Measurements from ENCODE around the gene NFATC1. TPM values are rescaled to one million over a fixed set of nuclear protein-coding genes. Genes with fewer than 3 reads are reported as not detected.

NFATC1 gene
- total RNA-seq, 1 donor from 2014 or later: 52.6 TPM

DNA sequence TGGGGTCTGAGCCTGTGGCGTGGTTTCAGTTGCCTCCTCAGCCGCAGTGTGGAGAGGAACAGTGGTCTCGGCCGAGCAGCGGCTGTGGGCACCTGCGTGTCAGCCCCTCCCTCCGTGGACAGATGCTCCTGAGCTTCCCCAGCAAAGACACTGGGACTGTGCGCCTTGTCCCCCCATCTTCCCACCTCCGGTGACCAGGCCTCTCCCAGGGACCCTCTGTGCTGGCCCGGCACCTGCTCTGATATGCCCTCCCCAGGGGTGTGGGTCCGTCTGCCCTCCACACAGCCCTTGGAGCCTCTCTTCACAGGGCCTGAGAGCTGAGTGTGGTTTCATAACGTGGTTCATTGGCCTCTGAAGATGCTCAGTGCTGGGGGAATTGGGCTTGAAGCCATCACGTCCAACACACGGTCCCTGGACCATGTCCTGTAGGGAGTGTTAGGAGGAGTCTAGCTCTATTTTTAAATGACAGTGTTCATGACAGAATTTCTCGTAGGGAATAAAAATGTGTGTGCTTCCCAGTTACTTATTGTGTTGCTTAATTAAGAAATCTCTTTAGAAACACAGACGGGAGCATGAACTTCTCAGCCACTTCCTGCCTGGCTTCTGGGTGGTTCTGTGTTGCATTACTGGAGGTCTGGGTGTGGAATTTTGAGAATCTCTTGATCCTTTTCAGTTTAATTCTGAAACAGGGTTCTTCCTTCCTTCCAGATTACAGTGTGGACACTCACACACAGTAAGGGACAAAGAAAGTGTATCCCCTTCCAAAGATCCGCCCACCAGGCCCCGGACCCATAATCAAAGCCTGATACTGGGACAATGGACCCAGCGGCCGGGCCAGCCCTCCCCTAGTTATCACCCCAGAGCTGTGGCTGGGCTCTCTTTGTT lies 110.7 kb downstream of the NFATC1 start:
- ChIA-PET POLR2A (interaction anchor here (1.0 to 4.6 kb wide), 10 partner anchors 10 to 116 kb away, joined by 3 to 45 read pairs (median 4); partner anchors contain the start of gene NFATC1), CTCF (interaction anchor here (1.0 kb wide), 1 partner anchor 41 kb away, joined by 3 read pairs; no protein-coding TSS in a partner anchor)
- ATAC-seq (ENCODE audit: low read depth): peak; percentile 67
- TF ChIP-seq, protein P1, sequence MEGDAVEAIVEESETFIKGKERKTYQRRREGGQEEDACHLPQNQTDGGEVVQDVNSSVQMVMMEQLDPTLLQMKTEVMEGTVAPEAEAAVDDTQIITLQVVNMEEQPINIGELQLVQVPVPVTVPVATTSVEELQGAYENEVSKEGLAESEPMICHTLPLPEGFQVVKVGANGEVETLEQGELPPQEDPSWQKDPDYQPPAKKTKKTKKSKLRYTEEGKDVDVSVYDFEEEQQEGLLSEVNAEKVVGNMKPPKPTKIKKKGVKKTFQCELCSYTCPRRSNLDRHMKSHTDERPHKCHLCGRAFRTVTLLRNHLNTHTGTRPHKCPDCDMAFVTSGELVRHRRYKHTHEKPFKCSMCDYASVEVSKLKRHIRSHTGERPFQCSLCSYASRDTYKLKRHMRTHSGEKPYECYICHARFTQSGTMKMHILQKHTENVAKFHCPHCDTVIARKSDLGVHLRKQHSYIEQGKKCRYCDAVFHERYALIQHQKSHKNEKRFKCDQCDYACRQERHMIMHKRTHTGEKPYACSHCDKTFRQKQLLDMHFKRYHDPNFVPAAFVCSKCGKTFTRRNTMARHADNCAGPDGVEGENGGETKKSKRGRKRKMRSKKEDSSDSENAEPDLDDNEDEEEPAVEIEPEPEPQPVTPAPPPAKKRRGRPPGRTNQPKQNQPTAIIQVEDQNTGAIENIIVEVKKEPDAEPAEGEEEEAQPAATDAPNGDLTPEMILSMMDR (IDR thresholded peaks at IDR 0.05): no peak
- Mint-ChIP-seq H3K4me1 (peaks cover 63% of the 10 kb centered on the region), H3K36me3 (ENCODE audit: low read depth) (peaks cover 21% of the 10 kb centered on the region), H3K27ac (peak overlapping the region; percentile 89), H3K9me3 (no peaks in the 10 kb centered on the region), H3K4me3 (peak overlapping the region; percentile 70), H3K27me3 (no peaks in the 10 kb centered on the region)
- intact Hi-C loops (cut with micrococcal nuclease): loop anchor here (1.0 to 2.0 kb wide), 5 partner anchors 9 to 70 kb away; no protein-coding TSS in a partner anchor
- peak; percentile 44 for DNase-seq

DNA sequence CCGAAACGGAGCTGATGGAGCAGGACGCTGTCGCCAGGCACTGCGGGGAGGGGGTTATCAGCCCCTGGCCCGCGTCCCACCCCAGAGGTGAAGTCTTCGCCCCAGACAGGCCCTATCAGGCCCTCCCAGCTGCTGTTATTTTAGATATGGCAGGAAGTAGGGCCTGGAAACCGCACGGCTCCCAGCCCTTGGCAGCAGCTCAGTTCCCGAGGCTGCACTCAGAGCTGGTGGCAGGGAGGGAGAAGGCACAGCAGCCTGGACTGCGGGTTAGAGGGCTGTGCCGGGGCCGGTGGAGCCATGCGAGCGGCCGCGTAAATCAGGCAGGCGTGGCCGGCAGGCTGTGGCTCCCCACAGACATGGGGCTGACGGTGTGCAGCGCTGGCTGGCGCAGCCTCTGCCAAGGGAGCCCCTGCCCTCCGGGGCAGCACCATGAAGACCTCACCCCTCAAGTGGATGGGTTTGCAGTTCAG lies 111.4 kb downstream of the NFATC1 start:
- CTCF ChIA-PET: interaction anchor here (0.8 to 2.6 kb wide), 4 partner anchors 10 to 132 kb away, joined by 3 to 10 read pairs (median 3); no protein-coding TSS in a partner anchor
- H3K27me3 Mint-ChIP-seq: no peaks in the 10 kb centered on the region
- H3K27ac Mint-ChIP-seq: peak overlapping the region; percentile 89
- POLR2A ChIA-PET: interaction anchor here (0.9 to 4.6 kb wide), 11 partner anchors 10 to 117 kb away, joined by 3 to 45 read pairs (median 5); partner anchors contain the start of gene NFATC1
- DNase-seq (peak; percentile 48), ATAC-seq (ENCODE audit: low read depth) (peak; percentile 47)
- H3K9me3 Mint-ChIP-seq: no peaks in the 10 kb centered on the region
- peak overlapping the region; percentile 70 for H3K4me3 Mint-ChIP-seq
- H3K36me3 Mint-ChIP-seq (ENCODE audit: low read depth): peaks cover 21% of the 10 kb centered on the region
- H3K4me1 Mint-ChIP-seq: peaks cover 63% of the 10 kb centered on the region
- intact Hi-C loops (cut with micrococcal nuclease): loop anchor here (1.0 to 2.0 kb wide), 2 partner anchors 16 to 70 kb away; no protein-coding TSS in a partner anchor
- TF ChIP-seq, protein P1 (IDR thresholded peaks at IDR 0.05): no peak

DNA sequence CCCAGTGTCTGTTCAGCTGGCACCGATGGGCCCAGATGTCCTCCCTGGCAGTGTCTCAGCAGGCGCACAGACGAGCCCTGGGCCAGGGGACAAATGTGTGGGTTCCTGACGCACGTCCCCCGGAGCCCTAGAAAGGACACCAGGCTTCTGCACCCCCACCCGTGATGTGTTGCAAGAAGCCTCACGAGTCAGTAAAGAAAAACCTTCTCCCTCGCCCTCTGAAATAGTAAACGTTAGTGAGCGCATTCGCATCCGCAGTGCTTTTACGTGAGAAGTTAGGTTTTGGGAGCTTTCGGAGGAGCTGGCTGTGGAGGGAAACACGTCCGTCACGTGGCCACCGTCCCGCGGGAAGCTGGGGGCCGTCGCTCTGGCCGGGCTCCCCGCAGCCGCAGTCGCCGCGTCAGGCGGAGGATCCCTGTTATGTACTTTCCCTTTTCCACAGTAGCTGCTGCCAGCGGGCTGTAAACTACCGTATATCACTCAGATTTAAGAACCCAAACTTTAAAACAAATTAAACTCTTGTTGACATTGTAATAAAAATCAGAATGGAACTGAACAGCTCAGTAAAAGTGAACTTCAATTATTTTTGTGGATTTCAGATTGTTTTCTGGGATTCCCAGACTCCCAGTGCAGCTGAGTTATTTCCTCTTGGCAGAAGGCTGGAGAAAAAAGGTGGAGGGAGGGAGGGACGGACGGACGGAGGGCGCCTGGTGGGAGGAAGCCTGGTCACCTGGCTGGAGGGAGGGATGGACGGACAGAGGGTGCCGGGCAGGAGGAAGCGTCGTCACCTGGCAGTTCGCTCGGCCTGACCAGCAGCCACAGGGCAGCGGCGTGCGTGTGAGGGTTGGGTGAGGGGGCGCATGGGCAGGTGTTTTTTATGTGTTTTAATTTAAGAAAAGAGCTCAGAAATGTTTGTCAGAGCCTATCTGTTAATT lies 112.1 kb downstream of the NFATC1 start:
- no peaks in the 10 kb centered on the region for H3K9me3 Mint-ChIP-seq
- ATAC-seq (ENCODE audit: low read depth) (no peak), DNase-seq (no peak)
- H3K4me1 Mint-ChIP-seq: peaks cover 63% of the 10 kb centered on the region
- H3K36me3 Mint-ChIP-seq (ENCODE audit: low read depth): peaks cover 25% of the 10 kb centered on the region
- POLR2A ChIA-PET: interaction anchor here (0.9 to 4.6 kb wide), 11 partner anchors 9 to 118 kb away, joined by 3 to 45 read pairs (median 6); partner anchors contain the start of gene NFATC1
- peak overlapping the region; percentile 89 for H3K27ac Mint-ChIP-seq
- H3K27me3 Mint-ChIP-seq: no peaks in the 10 kb centered on the region
- TF ChIP-seq, protein P1 (IDR thresholded peaks at IDR 0.05): no peak
- CTCF ChIA-PET: interaction anchor here (0.8 to 2.8 kb wide), 7 partner anchors 11 to 132 kb away, joined by 3 to 18 read pairs (median 3); no protein-coding TSS in a partner anchor
- H3K4me3 Mint-ChIP-seq: peak overlapping the region; percentile 70
- intact Hi-C loops (cut with micrococcal nuclease): loop anchor here (1.0 to 2.0 kb wide), 2 partner anchors 15 to 71 kb away; no protein-coding TSS in a partner anchor

DNA sequence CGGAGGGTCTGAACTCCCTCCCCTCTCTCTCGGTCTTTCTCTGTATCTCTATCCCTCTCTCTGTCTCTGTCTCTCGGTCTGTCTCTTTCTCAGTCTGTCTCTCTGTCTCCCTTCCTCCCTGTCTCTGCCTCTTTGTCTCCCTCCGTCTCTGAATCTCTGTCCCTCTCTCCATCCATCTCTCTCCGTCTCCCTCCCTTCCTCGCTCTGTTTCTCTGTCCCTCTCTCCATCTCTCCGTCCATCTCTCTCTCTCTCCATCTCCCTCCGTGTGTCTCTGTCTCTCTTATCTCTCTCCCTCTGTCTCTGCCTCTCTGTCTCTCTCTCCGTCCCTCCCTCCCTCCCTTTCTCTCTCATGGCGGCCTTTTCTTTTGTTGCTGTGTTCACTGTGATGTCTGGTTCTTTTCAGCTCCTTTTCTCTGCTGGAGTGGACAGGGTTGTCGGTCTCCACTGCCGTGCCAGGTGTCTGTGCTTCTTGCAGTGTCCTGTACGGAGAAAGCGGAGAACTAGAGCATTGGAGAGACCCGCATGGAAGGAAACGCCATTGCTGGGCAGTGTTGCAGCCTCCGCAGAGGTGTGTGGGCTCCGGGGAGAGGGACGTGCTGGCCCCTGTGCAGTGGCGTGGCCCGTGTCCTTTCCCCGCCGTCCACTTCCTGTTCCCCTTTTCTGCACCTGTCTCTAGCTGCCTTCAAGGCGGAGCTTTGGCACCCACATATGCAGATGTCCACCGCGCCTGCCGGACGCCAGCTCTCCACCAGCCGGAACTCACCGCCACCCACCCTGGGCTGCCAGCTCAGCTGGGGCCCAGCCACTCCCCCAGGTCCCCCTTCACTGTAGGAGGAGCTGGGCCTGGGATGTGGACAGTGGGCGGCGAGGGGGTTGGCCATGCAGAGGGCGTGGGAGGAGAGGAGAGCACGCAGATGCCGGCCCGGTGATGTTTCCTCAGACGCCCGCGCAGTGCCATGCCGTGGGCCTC lies 113.1 kb downstream of the NFATC1 start:
- DNase-seq (peak; percentile 47), ATAC-seq (ENCODE audit: low read depth) (peak; percentile 31)
- Mint-ChIP-seq H3K9me3 (no peaks in the 10 kb centered on the region), H3K36me3 (ENCODE audit: low read depth) (peaks cover 27% of the 10 kb centered on the region), H3K4me3 (peak overlapping the region; percentile 70), H3K27me3 (no peaks in the 10 kb centered on the region), H3K27ac (peak overlapping the region; percentile 89), H3K4me1 (peaks cover 59% of the 10 kb centered on the region)
- intact Hi-C loops (cut with micrococcal nuclease): loop anchor here (1.0 kb wide), 1 partner anchor 49 kb away; no protein-coding TSS in a partner anchor
- POLR2A ChIA-PET: interaction anchor here (0.6 to 4.6 kb wide), 10 partner anchors 8 to 112 kb away, joined by 3 to 45 read pairs (median 6); partner anchors contain the start of gene NFATC1
- CTCF ChIA-PET: interaction anchor here (1.0 to 2.8 kb wide), 4 partner anchors 12 to 131 kb away, joined by 3 to 18 read pairs (median 7); no protein-coding TSS in a partner anchor
- TF ChIP-seq, protein P1 (IDR thresholded peaks at IDR 0.05): no peak

Measured in activated B cell treated with CpG ODN at 0.5 μM for 24 hours (primary cell).